Adrenal gland (tissue), 5 donors: ENCODE data around the gene CD36.

Source experiments
- CTCF ChIP-seq, 6 experiments: fragments of 450-650 bp in 4 of 6; fragments of 200-600 bp in 2 of 6; sonication (generic) in 1 of 6; IDR thresholded peaks; 1 replicate in 5 of 6; 2 replicates in 1 of 6; pipeline versions ENCODE4 v1.5.1 to v1.8.0; 2016 to 2021; ENCODE audit warnings: antibody characterized with exemption in 6 of 6, mild to moderate bottlenecking in 2 of 6, moderate library complexity in 1 of 6
- POLR2A ChIP-seq, 2 donors: fragments of 450-650 bp; IDR thresholded peaks; one replicate each; pipeline ENCODE4 v1.6.1; 2017; ENCODE audit warnings: antibody characterized with exemption in 2 of 2, mild to moderate bottlenecking in 2 of 2, moderate library complexity in 1 of 2
- donor health status: DM: no; HTN: no; CAD: no.

DNA sequence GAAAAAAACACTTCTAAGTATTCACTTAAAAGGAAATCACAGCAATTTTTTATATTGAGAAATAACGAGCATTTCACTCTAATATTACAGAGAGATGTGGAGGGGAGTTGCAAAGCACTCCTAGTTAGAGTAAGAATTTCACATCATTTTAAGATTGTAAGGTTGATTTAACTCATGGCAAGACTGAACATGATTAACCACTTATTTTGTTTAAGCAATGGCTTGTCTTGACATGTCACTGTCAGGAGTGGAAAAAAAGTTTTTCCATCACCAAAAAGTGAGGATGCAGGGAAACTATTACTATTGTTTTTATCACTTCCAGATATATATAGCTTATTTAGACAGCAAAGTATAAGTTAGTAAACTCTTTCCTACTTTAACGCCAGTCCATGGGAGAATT, 27.1 kb downstream of the CD36 start:
- TF ChIP-seq CTCF (IDR thresholded peaks at IDR 0.05) (no peak), POLR2A (IDR thresholded peaks at IDR 0.05) (no peak)
